ENCODE measurements around the gene RABAC1.

- TF ChIP-seq POLR2A (IDR thresholded peaks at IDR 0.05) (no peak), EP300 (IDR thresholded peaks at IDR 0.05) (no peak), CTCF (IDR thresholded peaks at IDR 0.05) (no peak), POLR2AphosphoS5 (IDR thresholded peaks at IDR 0.05) (no peak)
Observed at GRCh38 chr19:41926763-41927496, 32.2 kb downstream of the RABAC1 start.

Data from sigmoid colon (tissue), 4 donors.